Mucosa of stomach (tissue), 1 donor: ENCODE results near the gene SSNA1.

ENCODE experiments used
- H3K27me3 ChIP-seq: one replicate; pipeline ENCODE4 v1.7.0; 2013; ENCODE audit warnings: mild to moderate bottlenecking, low read length; ENCODE audit not compliant: control insufficient read depth, insufficient read depth
- H3K36me3 ChIP-seq: one replicate; pipeline ENCODE4 v1.7.0; 2013; ENCODE audit warnings: low read length; ENCODE audit not compliant: control insufficient read depth, insufficient read depth
- H3K4me1 ChIP-seq: one replicate; pipeline ENCODE4 v1.7.0; 2013; ENCODE audit warnings: mild to moderate bottlenecking, low read length; ENCODE audit not compliant: control insufficient read depth, insufficient read depth
- H3K4me3 ChIP-seq: one replicate; pipeline ENCODE4 v1.7.0; 2013; ENCODE audit warnings: low read length
- H3K9ac ChIP-seq: one replicate; pipeline ENCODE4 v1.7.0; 2013; ENCODE audit warnings: mild to moderate bottlenecking, low read length, moderate library complexity
- H3K9me3 ChIP-seq: one replicate; pipeline ENCODE4 v1.7.0; 2013; ENCODE audit warnings: mild to moderate bottlenecking, low read length, moderate library complexity; ENCODE audit not compliant: control insufficient read depth
- donor health status: Pancreatic carcinoma.

The SSNA1 gene

GRCh38 chr9:137192859-137193258 lies 4.4 kb downstream of the SSNA1 start:
- Histone ChIP-seq H3K36me3 (no peaks in the 10 kb centered on the region), H3K9me3 (no peaks in the 10 kb centered on the region), H3K4me1 (peaks cover 56% of the 10 kb centered on the region), H3K9ac (no peak overlapping the region), H3K27me3 (no peaks in the 10 kb centered on the region), H3K4me3 (no peak overlapping the region)

GRCh38 chr9:137193771-137194170 lies 5.3 kb downstream of the SSNA1 start:
- Histone ChIP-seq H3K36me3 (no peaks in the 10 kb centered on the region), H3K9me3 (no peaks in the 10 kb centered on the region), H3K4me3 (no peak overlapping the region), H3K27me3 (no peaks in the 10 kb centered on the region), H3K9ac (no peak overlapping the region), H3K4me1 (peaks cover 64% of the 10 kb centered on the region)

- no peaks in the 10 kb centered on the region for H3K36me3 ChIP-seq
- no peaks in the 10 kb centered on the region for H3K27me3 ChIP-seq
- no peaks in the 10 kb centered on the region for H3K9me3 ChIP-seq
- peaks cover 68% of the 10 kb centered on the region for H3K4me1 ChIP-seq
- H3K9ac ChIP-seq: no peak overlapping the region
- H3K4me3 ChIP-seq: no peak overlapping the region
Observed at GRCh38 chr9:137194388-137194787, 5.9 kb downstream of the SSNA1 start.

- H3K27me3 ChIP-seq: no peaks in the 10 kb centered on the region
- no peaks in the 10 kb centered on the region for H3K9me3 ChIP-seq
- H3K9ac ChIP-seq: no peak overlapping the region
- H3K36me3 ChIP-seq: no peaks in the 10 kb centered on the region
- H3K4me1 ChIP-seq: peaks cover 65% of the 10 kb centered on the region
- no peak overlapping the region for H3K4me3 ChIP-seq
Observed at GRCh38 chr9:137194909-137195308, 6.4 kb downstream of the SSNA1 start.

GRCh38 chr9:137195525-137196220 lies 7.2 kb downstream of the SSNA1 start:
- no peak overlapping the region for H3K9ac ChIP-seq
- H3K4me1 ChIP-seq: peaks cover 57% of the 10 kb centered on the region

GRCh38 chr9:137198051-137198901 lies 9.8 kb downstream of the SSNA1 start:
- Histone ChIP-seq H3K4me3 (peak overlapping the region; percentile 25), H3K9me3 (no peaks in the 10 kb centered on the region), H3K36me3 (no peaks in the 10 kb centered on the region), H3K9ac (peak overlapping the region; percentile 49), H3K27me3 (no peaks in the 10 kb centered on the region), H3K4me1 (peaks cover 63% of the 10 kb centered on the region)

More at GRCh38 chr9:137195525-137196220, 7.2 kb downstream of the SSNA1 start:
- Histone ChIP-seq H3K4me3 (no peak overlapping the region), H3K9me3 (no peaks in the 10 kb centered on the region), H3K36me3 (no peaks in the 10 kb centered on the region), H3K27me3 (no peaks in the 10 kb centered on the region)

GRCh38 chr9:137198902-137199283 lies 10.4 kb downstream of the SSNA1 start:
- no peak overlapping the region for H3K4me3 ChIP-seq
- H3K36me3 ChIP-seq: no peaks in the 10 kb centered on the region
- peaks cover 64% of the 10 kb centered on the region for H3K4me1 ChIP-seq
- no peaks in the 10 kb centered on the region for H3K27me3 ChIP-seq
- H3K9ac ChIP-seq: peak overlapping the region; percentile 49
- H3K9me3 ChIP-seq: no peaks in the 10 kb centered on the region

GRCh38 chr9:137199411-137200121 lies 11.1 kb downstream of the SSNA1 start:
- Histone ChIP-seq H3K4me3 (no peak overlapping the region), H3K4me1 (peaks cover 65% of the 10 kb centered on the region), H3K9ac (peak overlapping the region; percentile 57)

GRCh38 chr9:137200311-137201204 lies 12.1 kb downstream of the SSNA1 start, which contains the start of gene TPRN:
TPRN (minus strand) TSS chr9:137200741; CDS start chr9:137200711, 30 bp downstream.
- no peaks in the 10 kb centered on the region for H3K36me3 ChIP-seq
- H3K27me3 ChIP-seq: no peaks in the 10 kb centered on the region
- H3K9me3 ChIP-seq: no peaks in the 10 kb centered on the region
- H3K9ac ChIP-seq: peak within 1 kb of the TSS; percentile 66
- peak within 1 kb of the TSS; percentile 44 for H3K4me3 ChIP-seq
- peaks cover 55% of the 10 kb centered on the region for H3K4me1 ChIP-seq

More at GRCh38 chr9:137199411-137200121, 11.1 kb downstream of the SSNA1 start:
- Histone ChIP-seq H3K27me3 (no peaks in the 10 kb centered on the region), H3K36me3 (no peaks in the 10 kb centered on the region), H3K9me3 (no peaks in the 10 kb centered on the region)

GRCh38 chr9:137201205-137201868 lies 12.9 kb downstream of the SSNA1 start:
- no peaks in the 10 kb centered on the region for H3K9me3 ChIP-seq
- no peaks in the 10 kb centered on the region for H3K27me3 ChIP-seq
- peak overlapping the region; percentile 44 for H3K4me3 ChIP-seq
- H3K4me1 ChIP-seq: peaks cover 53% of the 10 kb centered on the region
- H3K36me3 ChIP-seq: no peaks in the 10 kb centered on the region
- peak overlapping the region; percentile 66 for H3K9ac ChIP-seq

GRCh38 chr9:137202966-137203365 lies 14.5 kb downstream of the SSNA1 start:
- peaks cover 43% of the 10 kb centered on the region for H3K4me1 ChIP-seq
- no peaks in the 10 kb centered on the region for H3K27me3 ChIP-seq
- no peak overlapping the region for H3K4me3 ChIP-seq
- H3K9ac ChIP-seq: no peak overlapping the region
- no peaks in the 10 kb centered on the region for H3K36me3 ChIP-seq
- H3K9me3 ChIP-seq: no peaks in the 10 kb centered on the region
